Activated naive CD4-positive, alpha-beta T cell treated with anti-CD3 and anti-CD28 coated beads, Interleukin-2, amount 10 ng/mL, durations not matched to agents 7 days and 5 days (primary cell): ENCODE data around the gene TDRD7.
"Not testable (repeated sequence)": the region's sequence is repeated elsewhere in the genome, so short reads cannot be mapped to it uniquely, and the experiment has no call there.

Experiments used
- CTCF ChIA-PET: fragments of 350-600 bp; sonication (Branson Sonifier 250); formaldehyde crosslinking; loops from one replicate; lab custom pipeline; 2021; ENCODE audit warnings: antibody characterized with exemption; lab: Charles Lee
- DNase-seq: peaks from one replicate; pipeline ENCODE4 v3.0.0-alpha.2; 2020
- H3K27ac Mint-ChIP-seq: one replicate; pipeline ENCODE4 v1.8.0; 2021; ENCODE audit warnings: mild to moderate bottlenecking, moderate library complexity, mixed read lengths
- H3K27me3 Mint-ChIP-seq: one replicate; pipeline ENCODE4 v1.8.0; 2021; ENCODE audit warnings: mild to moderate bottlenecking, mixed read lengths
- H3K36me3 Mint-ChIP-seq: one replicate; pipeline ENCODE4 v1.8.0; 2021; ENCODE audit warnings: mixed read lengths
- H3K4me1 Mint-ChIP-seq: one replicate; pipeline ENCODE4 v1.8.0; 2021; ENCODE audit warnings: mixed read lengths
- H3K4me3 Mint-ChIP-seq: one replicate; pipeline ENCODE4 v1.8.0; 2021; ENCODE audit warnings: mild to moderate bottlenecking, moderate library complexity, mixed read lengths
- H3K9me3 Mint-ChIP-seq: one replicate; pipeline ENCODE4 v1.8.0; 2021; ENCODE audit warnings: mixed read lengths

TDRD7 gene

DNA sequence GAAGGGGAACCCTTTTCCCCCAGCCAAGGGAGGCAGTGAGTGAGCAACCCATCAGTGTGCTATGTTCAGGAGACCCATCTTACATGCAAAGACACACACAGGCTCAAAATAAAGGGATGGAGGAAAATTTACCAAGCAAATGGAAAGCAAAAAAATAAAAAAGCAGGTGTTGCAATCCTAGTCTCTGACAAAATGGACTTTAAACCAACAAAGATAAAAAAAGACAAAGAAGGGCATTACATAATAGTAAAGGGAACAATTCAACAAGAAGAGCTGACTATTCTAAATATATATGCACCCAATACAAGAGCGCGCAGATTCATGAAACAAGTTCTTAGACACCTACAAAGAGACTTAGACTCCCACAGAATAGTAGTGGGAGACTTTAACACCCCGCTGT, 41.7 kb downstream of the TDRD7 start:
- H3K27ac Mint-ChIP-seq, H3K9me3 Mint-ChIP-seq, H3K4me1 Mint-ChIP-seq, H3K36me3 Mint-ChIP-seq, CTCF ChIA-PET, DNase-seq, H3K27me3 Mint-ChIP-seq, H3K4me3 Mint-ChIP-seq: not testable (repeated sequence)

DNA sequence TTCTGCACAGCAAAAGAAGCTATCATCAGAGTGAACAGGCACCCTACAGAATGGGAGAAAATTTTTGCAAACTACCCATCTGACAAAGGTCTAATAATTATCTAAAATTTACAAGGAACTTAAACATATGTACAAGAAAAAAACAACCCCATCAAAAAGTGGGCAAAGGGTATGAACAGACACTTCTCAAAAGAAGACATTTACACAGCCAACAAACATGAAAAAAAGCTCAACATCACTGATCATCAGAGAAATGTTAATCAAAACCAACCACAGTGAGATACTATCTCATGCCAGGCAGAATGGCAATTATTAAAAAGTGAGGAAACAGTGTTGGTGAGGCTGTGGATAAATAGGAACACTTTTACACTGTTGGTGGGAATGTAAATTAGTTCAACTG, 44.9 kb downstream of the TDRD7 start:
- H3K4me3 Mint-ChIP-seq, H3K4me1 Mint-ChIP-seq, H3K27ac Mint-ChIP-seq, DNase-seq, CTCF ChIA-PET, H3K27me3 Mint-ChIP-seq, H3K9me3 Mint-ChIP-seq, H3K36me3 Mint-ChIP-seq: not testable (repeated sequence)

- Mint-ChIP-seq H3K27ac (no peak overlapping the region), H3K36me3 (no peaks in the 10 kb centered on the region), H3K4me3 (no peak overlapping the region), H3K4me1 (no peaks in the 10 kb centered on the region), H3K27me3 (no peaks in the 10 kb centered on the region), H3K9me3 (no peaks in the 10 kb centered on the region)
- DNase-seq, result no peak
- CTCF ChIA-PET, result interaction anchor here (1.7 kb wide), 1 partner anchor 9 kb away, joined by 5 read pairs; no protein-coding TSS in a partner anchor
Observed at GRCh38 chr9:97459326-97459725, 47.4 kb downstream of the TDRD7 start.

- no peaks in the 10 kb centered on the region for H3K9me3 Mint-ChIP-seq
- no peaks in the 10 kb centered on the region for H3K4me1 Mint-ChIP-seq
- no peak overlapping the region for H3K4me3 Mint-ChIP-seq
- CTCF ChIA-PET, result interaction anchor here (1.1 to 2.1 kb wide), 2 partner anchors 136 to 152 kb away, joined by 3 to 9 read pairs; no protein-coding TSS in a partner anchor
- no peak overlapping the region for H3K27ac Mint-ChIP-seq
- DNase-seq, result no peak
- H3K27me3 Mint-ChIP-seq, result no peaks in the 10 kb centered on the region
- H3K36me3 Mint-ChIP-seq, result no peaks in the 10 kb centered on the region
Observed at GRCh38 chr9:97462159-97462558, 50.3 kb downstream of the TDRD7 start.

GRCh38 chr9:97462914-97463313, 51.0 kb downstream of the TDRD7 start:
- DNase-seq, result no peak
- H3K4me1 Mint-ChIP-seq, result no peaks in the 10 kb centered on the region
- CTCF ChIA-PET, result no interaction called here
- H3K36me3 Mint-ChIP-seq, result no peaks in the 10 kb centered on the region
- H3K27ac Mint-ChIP-seq, result no peak overlapping the region
- no peaks in the 10 kb centered on the region for H3K9me3 Mint-ChIP-seq
- no peaks in the 10 kb centered on the region for H3K27me3 Mint-ChIP-seq
- no peak overlapping the region for H3K4me3 Mint-ChIP-seq

DNA sequence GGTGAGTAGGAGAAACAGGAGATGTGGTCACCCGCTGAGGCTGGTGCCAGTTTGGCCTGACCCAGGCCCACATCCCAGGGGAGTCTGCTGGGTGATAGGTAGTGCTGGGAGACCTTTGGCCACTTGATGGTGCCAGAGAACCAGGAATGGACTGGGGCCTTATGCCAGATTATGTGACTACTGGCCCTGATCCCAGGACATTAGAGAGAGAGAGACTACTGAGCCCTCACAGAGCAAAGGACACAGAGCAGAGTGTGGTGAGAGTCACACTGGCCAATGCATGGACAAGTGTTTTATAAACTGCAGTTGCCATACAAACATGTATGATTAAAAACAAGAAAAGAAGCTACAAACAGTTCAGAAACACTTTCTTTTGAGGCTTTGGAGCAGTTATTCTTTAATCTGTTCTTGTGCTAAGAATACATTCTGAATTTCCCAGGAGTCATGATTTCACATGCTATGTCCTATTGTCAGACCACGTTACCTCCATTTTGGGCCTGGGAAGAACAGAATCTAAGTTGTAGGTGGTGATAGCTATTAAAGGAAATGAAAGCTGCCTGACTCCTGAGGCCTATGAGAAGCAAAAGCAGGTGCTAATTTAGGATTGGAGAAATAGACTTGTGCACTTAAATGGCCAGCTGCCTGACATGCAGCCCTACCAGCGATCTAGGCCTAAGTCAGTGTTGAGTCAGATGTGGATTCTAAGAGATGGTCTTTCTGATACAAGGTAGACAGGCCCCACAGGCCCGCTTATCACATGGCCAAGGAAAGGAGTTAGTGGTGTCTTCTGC, 57.0 kb downstream of the TDRD7 start:
- no peak overlapping the region for H3K4me3 Mint-ChIP-seq
- no peak overlapping the region for H3K27ac Mint-ChIP-seq
- no peaks in the 10 kb centered on the region for H3K36me3 Mint-ChIP-seq
- CTCF ChIA-PET, result interaction anchor here (0.7 to 5.9 kb wide), 16 partner anchors 10 to 612 kb away, joined by 3 to 92 read pairs (median 5); no protein-coding TSS in a partner anchor
- H3K27me3 Mint-ChIP-seq, result no peaks in the 10 kb centered on the region
- H3K9me3 Mint-ChIP-seq, result no peaks in the 10 kb centered on the region
- peak; percentile 64 for DNase-seq
- no peaks in the 10 kb centered on the region for H3K4me1 Mint-ChIP-seq

GRCh38 chr9:97470076-97470475, 58.2 kb downstream of the TDRD7 start:
- DNase-seq, result no peak
- no peak overlapping the region for H3K4me3 Mint-ChIP-seq
- H3K27ac Mint-ChIP-seq, result no peak overlapping the region
- no peaks in the 10 kb centered on the region for H3K4me1 Mint-ChIP-seq
- H3K9me3 Mint-ChIP-seq, result no peaks in the 10 kb centered on the region
- no peaks in the 10 kb centered on the region for H3K36me3 Mint-ChIP-seq
- CTCF ChIA-PET, result interaction anchor here (0.7 to 5.9 kb wide), 8 partner anchors 11 to 614 kb away, joined by 3 to 92 read pairs (median 8); no protein-coding TSS in a partner anchor
- no peaks in the 10 kb centered on the region for H3K27me3 Mint-ChIP-seq

DNA sequence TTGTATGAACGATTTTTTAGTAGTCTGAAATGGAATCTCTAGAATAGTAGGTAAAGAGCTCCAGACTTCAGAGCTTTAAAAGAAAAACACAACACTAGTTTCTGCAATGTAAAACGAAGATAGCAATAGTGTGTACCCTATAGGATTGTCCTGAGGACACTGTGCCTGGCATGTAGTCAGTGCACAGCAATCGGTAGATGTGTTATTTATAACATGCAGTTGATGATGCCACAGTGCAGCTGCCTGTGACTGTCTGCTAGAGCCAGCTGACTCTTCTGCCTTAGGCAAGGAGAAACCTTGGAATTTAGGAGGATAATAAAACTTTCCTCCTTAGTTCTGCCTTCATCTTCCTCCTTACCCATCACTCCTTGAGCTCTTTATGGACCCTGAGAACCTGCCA, 61.8 kb downstream of the TDRD7 start:
- no peak overlapping the region for H3K4me3 Mint-ChIP-seq
- CTCF ChIA-PET, result interaction anchor here (1.0 to 1.9 kb wide), 2 partner anchors 32 to 125 kb away, joined by 3 to 9 read pairs; no protein-coding TSS in a partner anchor
- no peaks in the 10 kb centered on the region for H3K9me3 Mint-ChIP-seq
- H3K27me3 Mint-ChIP-seq, result no peaks in the 10 kb centered on the region
- no peaks in the 10 kb centered on the region for H3K4me1 Mint-ChIP-seq
- H3K36me3 Mint-ChIP-seq, result no peaks in the 10 kb centered on the region
- no peak for DNase-seq
- no peak overlapping the region for H3K27ac Mint-ChIP-seq

- no peak overlapping the region for H3K27ac Mint-ChIP-seq
Observed at GRCh38 chr9:97474372-97474925, 62.6 kb downstream of the TDRD7 start.

GRCh38 chr9:97475059-97475458, 63.2 kb downstream of the TDRD7 start:
- H3K27ac Mint-ChIP-seq, result no peak overlapping the region
- H3K9me3 Mint-ChIP-seq, result no peaks in the 10 kb centered on the region
- H3K4me3 Mint-ChIP-seq, result no peak overlapping the region
- no peaks in the 10 kb centered on the region for H3K27me3 Mint-ChIP-seq
- no peak for DNase-seq
- no peaks in the 10 kb centered on the region for H3K36me3 Mint-ChIP-seq
- CTCF ChIA-PET, result interaction anchor here (1.9 kb wide), 1 partner anchor 124 kb away, joined by 9 read pairs; no protein-coding TSS in a partner anchor
- no peaks in the 10 kb centered on the region for H3K4me1 Mint-ChIP-seq

More at GRCh38 chr9:97474372-97474925, 62.6 kb downstream of the TDRD7 start:
- no peak for DNase-seq
- Mint-ChIP-seq H3K4me3 (no peak overlapping the region), H3K36me3 (no peaks in the 10 kb centered on the region), H3K4me1 (no peaks in the 10 kb centered on the region), H3K9me3 (no peaks in the 10 kb centered on the region), H3K27me3 (no peaks in the 10 kb centered on the region)
- CTCF ChIA-PET, result interaction anchor here (1.0 to 1.9 kb wide), 2 partner anchors 32 to 125 kb away, joined by 3 to 9 read pairs; no protein-coding TSS in a partner anchor

DNA sequence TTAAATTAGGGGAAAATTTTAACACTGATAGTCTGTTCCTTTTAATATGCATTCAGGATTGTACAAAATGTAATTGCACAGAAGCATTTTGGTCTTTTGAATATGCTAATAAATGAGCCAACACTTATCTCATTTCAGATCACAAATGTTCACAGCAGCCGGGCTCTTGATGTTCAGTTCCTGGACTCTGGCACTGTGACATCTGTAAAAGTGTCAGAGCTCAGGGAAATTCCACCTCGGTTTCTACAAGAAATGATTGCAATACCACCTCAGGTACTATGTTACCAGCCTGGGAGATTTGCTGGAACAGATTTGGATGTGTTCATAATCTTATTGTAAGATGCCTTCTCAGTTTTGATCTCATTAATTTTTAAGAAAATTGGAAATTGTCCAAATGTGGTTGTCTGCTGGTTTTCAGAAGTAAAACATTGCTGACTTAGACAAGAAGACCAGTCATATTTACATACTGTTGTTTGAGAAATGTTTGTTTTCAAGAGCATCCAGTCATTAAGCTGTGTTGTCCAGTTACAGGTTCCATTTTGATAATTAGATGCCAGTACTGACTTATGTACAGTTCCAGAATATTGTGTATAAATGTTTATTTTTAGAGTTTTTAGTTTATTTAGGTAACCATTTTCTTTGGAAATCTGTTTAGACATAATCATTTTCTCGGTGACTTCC, 66.5 kb downstream of the TDRD7 start:
- no peak for DNase-seq
- Mint-ChIP-seq H3K4me3 (no peak overlapping the region), H3K27me3 (no peaks in the 10 kb centered on the region), H3K4me1 (no peaks in the 10 kb centered on the region), H3K36me3 (peaks cover 8% of the 10 kb centered on the region), H3K9me3 (peaks cover 6% of the 10 kb centered on the region), H3K27ac (no peak overlapping the region)
- CTCF ChIA-PET, result interaction anchor here (1.3 kb wide), 1 partner anchor 9 kb away, joined by 3 read pairs; no protein-coding TSS in a partner anchor

GRCh38 chr9:97479496-97480159, 67.7 kb downstream of the TDRD7 start:
- Mint-ChIP-seq H3K27ac (no peak overlapping the region), H3K4me3 (no peak overlapping the region), H3K36me3 (peaks cover 8% of the 10 kb centered on the region), H3K4me1 (no peaks in the 10 kb centered on the region), H3K27me3 (no peaks in the 10 kb centered on the region), H3K9me3 (peaks cover 6% of the 10 kb centered on the region)
- CTCF ChIA-PET, result interaction anchor here (1.0 to 2.1 kb wide), 2 partner anchors 11 to 19 kb away, joined by 3 to 11 read pairs; no protein-coding TSS in a partner anchor
- no peak for DNase-seq

DNA sequence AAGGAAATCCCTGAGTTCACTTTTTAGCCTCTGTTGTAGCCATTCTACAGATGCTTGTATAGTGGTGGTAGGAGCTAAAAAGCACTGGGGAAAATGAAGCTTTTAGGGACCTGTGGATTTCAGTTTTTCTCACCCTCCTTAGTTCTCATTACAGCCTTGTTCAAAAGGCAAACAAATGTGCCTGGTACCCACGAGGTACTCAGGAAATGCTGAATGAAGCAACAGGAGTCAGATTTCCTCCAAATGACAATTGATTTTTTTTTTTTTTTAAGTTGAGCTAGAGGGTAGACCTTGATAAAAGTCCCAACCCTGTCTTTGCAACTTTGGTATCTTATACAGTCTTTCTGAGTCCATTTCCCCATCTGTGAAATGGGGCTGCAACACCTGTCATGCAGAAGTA, 68.3 kb downstream of the TDRD7 start:
- no peaks in the 10 kb centered on the region for H3K4me1 Mint-ChIP-seq
- no peaks in the 10 kb centered on the region for H3K27me3 Mint-ChIP-seq
- no peak overlapping the region for H3K27ac Mint-ChIP-seq
- CTCF ChIA-PET, result interaction anchor here (1.0 to 2.1 kb wide), 3 partner anchors 12 to 118 kb away, joined by 3 to 11 read pairs (median 3); no protein-coding TSS in a partner anchor
- H3K36me3 Mint-ChIP-seq, result peaks cover 8% of the 10 kb centered on the region
- no peak for DNase-seq
- H3K9me3 Mint-ChIP-seq, result peaks cover 6% of the 10 kb centered on the region
- no peak overlapping the region for H3K4me3 Mint-ChIP-seq
